AG10803 (cell line): ENCODE data around the gene PTBP2.
"Not testable (repeated sequence)": the region's sequence is repeated elsewhere in the genome, so short reads cannot be mapped to it uniquely, and the experiment has no call there.

Experiments used
- DNase-seq: peaks from one replicate; pipeline ENCODE4 v3.0.0; 2010; ENCODE audit warnings: low read depth
- H3K4me3 ChIP-seq: 2 replicates; pipeline ENCODE4 v1.5.1; 2011; ENCODE audit warnings: mild to moderate bottlenecking, low read length, control low read depth
- TF ChIP-seq, protein P1 (sequence below): conservative IDR thresholded peaks from 2 replicates; pipeline ENCODE4 v1.5.1; 2011; ENCODE audit warnings: mild to moderate bottlenecking, low read length, control low read depth, inconsistent platforms

Gene PTBP2

DNA sequence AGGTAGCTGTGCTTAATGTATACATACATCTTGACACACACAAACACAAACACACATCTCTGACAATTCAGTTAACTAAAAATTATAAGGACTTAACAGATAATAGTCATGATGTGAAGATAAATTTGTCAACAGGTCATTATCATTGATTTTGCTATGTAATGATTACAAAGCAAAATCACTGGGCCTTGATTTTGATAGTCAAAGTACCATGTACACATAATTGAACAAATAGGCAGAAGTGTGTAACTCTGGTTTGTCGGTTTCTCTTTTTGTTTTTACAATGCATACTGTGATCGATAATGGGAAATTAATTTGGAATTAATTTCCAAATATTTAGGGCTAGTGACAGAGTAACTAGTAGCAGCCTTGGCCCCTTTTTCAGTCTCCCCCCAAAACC, 30.8 kb downstream of the PTBP2 start:
- TF ChIP-seq, protein P1, sequence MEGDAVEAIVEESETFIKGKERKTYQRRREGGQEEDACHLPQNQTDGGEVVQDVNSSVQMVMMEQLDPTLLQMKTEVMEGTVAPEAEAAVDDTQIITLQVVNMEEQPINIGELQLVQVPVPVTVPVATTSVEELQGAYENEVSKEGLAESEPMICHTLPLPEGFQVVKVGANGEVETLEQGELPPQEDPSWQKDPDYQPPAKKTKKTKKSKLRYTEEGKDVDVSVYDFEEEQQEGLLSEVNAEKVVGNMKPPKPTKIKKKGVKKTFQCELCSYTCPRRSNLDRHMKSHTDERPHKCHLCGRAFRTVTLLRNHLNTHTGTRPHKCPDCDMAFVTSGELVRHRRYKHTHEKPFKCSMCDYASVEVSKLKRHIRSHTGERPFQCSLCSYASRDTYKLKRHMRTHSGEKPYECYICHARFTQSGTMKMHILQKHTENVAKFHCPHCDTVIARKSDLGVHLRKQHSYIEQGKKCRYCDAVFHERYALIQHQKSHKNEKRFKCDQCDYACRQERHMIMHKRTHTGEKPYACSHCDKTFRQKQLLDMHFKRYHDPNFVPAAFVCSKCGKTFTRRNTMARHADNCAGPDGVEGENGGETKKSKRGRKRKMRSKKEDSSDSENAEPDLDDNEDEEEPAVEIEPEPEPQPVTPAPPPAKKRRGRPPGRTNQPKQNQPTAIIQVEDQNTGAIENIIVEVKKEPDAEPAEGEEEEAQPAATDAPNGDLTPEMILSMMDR: no peak
- DNase-seq: no peak
- H3K4me3 ChIP-seq: no peak overlapping the region

DNA sequence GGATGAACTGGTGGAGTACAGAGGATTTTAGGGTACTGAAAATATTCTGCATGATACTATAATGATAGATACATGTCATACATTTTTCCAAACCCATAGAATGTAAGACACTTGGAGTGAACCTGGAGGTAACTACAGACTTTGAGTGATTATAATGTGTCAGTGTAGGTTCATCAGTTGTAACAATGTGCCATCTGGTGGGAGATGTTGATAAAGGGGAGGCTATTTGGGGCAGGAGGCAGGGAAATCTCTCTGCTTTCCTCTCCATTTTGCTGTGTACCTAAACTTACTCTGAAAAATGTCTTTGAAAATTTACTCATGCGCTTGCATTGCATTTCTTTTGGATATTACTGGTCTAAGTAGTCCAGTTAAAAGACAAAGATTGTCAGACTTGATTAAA, 35.2 kb downstream of the PTBP2 start:
- TF ChIP-seq, protein P1: no peak; the same call in 1 of the 2 replicates
- DNase-seq: no peak
- H3K4me3 ChIP-seq: no peak overlapping the region

DNA sequence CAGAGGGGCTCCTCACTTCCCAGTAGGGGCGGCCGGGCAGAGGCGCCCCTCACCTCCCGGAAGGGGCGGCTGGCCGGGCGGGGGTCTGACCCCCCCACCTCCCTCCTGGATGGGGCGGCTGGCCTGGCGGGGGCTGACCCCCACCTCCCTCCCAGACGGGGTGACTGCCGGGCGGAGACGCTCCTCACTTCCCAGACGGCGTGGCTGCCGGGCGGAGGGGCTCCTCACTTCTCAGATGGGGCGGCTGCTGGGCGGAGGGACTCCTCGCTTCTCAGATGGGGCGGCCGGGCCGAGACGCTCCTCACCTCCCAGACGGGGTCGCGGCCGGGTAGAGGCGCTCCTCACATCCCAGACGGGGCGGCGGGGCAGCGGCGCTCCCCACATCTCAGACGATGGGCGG, 41.0 kb downstream of the PTBP2 start:
- not testable (repeated sequence) for DNase-seq, H3K4me3 ChIP-seq

DNA sequence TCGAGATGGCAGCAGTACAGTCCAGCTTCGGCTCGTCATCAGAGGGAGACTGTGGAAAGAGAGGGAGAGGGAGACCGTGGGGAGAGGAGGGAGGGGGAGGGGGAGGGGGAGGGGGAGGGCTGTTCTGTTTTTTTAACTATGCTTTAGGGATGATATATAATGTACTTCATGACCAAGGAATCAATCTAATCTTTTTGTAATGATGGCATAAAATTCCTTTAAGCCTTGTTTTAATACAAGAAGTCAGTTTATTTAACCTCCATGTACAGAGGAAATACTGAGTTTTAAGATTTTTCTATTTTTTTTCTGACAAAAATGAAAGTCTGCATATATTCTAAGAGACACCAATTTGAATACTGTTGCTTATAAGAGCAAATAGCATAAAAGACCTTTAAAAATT, 41.9 kb downstream of the PTBP2 start:
- DNase-seq: no peak
- H3K4me3 ChIP-seq: no peak overlapping the region
- TF ChIP-seq, protein P1: no peak

DNA sequence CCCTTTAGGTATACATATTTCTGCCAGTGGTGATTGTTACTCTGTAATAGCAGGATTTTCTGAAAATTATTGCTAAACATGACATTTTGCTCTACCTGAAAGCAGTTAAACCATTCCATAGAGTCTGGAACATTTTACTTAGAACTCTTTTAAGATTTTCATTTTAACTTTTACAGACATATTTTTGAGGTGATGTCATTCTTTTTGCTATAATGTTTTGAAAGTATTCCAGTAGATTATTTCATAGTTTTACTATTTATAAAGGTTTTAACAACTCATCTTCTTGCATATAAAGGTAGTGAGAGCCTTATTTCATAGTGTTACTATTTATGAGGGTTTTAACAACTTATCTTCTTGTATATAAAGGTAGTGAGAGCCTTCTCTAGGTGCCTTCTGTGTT, 42.9 kb downstream of the PTBP2 start:
- TF ChIP-seq, protein P1: no peak
- H3K4me3 ChIP-seq: no peak overlapping the region
- DNase-seq: no peak

DNA sequence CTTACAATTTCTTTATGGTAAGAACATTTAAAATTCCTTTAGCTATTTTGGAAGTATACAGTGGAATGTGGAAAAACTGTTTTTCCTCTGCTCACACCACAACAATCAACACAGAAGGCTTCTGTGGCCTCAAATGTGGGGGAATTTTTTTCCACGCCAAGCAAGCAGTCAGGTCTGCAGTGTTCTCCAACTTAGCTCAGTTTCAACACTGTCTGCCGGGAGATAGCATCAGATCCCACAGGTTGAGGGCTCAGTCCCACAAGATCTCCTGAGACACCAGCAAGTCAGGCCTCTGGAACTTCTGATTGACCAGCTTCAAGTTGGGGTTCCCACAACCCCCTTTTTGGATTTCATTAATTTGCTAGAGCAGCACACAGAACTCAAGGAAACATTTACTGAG, 50.3 kb downstream of the PTBP2 start:
- no peak overlapping the region for H3K4me3 ChIP-seq
- no peak for DNase-seq
- TF ChIP-seq, protein P1: no peak

DNA sequence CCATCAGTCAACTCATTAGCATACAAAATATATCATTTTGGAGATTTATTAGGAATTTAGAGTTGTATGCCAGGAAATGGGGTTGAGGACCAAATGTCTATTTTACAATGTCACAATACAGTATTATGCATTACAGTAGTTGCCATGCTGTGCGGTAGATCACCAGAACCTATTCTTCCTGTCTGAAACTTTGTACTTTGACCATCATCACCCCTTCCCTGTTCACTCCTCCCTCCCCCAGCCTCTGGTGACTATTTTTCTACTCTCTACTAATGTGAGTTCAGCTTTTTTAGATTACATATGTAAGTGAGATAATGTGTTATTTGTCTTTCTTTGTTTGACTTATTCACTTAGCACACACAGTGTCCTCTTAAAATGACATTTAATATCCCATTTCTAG, 50.8 kb downstream of the PTBP2 start:
- TF ChIP-seq, protein P1: no peak
- no peak for DNase-seq
- H3K4me3 ChIP-seq: no peak overlapping the region

DNA sequence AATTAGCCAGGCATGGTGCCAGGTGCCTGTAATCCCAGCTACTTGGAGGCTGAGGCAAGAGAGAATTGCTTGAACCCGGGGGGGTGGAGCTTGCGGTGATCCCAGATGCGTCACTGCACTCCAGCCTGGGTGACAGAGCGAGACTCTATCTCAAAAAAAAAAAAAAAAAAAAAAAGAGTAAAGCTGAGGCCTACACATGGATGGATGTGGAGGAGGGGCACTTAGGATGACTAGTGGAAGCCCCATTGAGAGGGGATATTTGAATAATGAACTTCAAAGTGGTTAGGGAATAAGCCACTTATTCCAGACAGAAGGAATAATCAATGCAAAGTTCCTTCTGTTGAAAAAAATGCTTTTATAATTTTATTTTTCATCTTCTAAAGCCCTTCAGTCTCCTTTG, 51.4 kb downstream of the PTBP2 start:
- TF ChIP-seq, protein P1: no peak
- DNase-seq: no peak
- H3K4me3 ChIP-seq: no peak overlapping the region
